Kidney capillary endothelial cell (primary cell): ENCODE data around the gene SVEP1.
"Not testable (repeated sequence)": the region's sequence is repeated elsewhere in the genome, so short reads cannot be mapped to it uniquely, and the experiment has no call there.

Source experiments
- DNase-seq: peaks from one replicate; pipeline ENCODE4 v3.0.0-alpha.2; 2018; ENCODE audit warnings: low spot score

Gene SVEP1

DNA sequence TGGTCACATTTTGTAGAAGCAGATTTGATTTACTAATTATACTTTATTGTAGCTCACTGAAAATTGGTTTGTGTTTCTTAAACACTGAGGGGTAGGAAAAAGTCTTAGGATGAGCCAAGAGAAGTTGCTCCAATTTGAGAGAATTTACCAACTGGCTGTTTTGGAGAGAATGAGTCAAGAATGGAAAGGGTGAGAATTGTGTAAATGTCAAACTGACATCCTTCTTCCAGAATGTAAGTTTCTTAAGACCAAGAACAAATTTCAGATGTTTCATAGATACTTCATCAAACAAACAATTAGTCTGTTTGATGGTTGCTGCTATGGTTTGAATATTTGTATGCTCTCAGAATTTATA, 135.7 kb downstream of the SVEP1 start:
- no peak for DNase-seq

DNA sequence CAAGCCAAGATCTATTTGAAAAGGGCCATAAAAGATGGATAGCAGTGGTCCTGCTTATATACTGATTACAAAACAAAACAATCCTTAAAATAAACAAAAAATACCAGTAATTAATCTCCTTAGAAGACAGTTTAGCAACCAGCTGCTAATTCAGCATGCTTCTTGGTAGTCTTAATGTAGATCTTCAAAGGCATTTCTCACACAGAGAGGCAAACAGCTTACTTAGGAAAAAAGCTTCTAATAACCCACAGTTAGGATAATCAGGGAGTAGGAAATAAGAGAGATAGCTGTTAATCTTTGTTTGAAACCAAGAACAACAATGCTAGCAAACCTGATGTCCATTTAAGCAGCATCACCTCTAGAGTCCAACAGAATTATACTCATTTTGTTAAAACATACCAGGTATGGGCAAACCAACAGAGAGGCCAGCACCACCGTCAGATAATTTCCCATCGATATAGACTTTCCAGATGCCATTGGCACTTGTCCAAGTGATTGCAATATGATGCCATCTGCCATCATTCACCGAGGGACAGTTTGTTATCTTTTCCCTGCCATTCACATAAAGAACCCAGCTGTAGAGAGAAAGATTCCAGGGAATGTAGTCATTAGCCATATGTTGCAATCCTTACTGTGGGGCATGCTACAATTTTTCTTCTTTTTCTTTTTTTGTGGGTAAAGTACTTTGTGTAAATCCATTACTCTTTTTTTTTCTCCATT, 136.2 kb downstream of the SVEP1 start:
- DNase-seq = no peak

GRCh38 chr9:110440796-110441195, 138.7 kb downstream of the SVEP1 start:
- no peak for DNase-seq

- DNase-seq = no peak
These were observed 139.4 kb downstream of the SVEP1 start for GRCh38 chr9:110440172-110440571.

GRCh38 chr9:110432253-110432652, 147.3 kb downstream of the SVEP1 start:
- no peak for DNase-seq

DNA sequence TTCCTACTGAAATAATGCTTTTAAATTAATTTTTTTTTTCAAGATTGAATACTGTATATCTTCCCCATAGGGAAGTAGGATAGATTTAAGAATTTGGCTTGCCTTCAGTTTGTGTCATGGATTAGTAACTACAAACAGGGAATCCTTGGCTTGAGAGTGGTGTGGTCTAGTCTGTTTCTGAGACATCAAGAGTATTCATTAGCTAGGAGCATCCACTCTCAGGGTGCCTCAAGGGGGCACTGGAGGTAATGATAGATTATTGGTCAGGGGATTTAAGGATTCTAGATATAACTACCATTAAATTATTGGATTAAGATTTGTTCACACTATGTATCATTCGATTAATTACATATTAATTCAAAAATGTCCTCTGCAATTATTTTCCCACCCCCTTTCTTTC, 150.1 kb downstream of the SVEP1 start:
- no peak for DNase-seq

DNA sequence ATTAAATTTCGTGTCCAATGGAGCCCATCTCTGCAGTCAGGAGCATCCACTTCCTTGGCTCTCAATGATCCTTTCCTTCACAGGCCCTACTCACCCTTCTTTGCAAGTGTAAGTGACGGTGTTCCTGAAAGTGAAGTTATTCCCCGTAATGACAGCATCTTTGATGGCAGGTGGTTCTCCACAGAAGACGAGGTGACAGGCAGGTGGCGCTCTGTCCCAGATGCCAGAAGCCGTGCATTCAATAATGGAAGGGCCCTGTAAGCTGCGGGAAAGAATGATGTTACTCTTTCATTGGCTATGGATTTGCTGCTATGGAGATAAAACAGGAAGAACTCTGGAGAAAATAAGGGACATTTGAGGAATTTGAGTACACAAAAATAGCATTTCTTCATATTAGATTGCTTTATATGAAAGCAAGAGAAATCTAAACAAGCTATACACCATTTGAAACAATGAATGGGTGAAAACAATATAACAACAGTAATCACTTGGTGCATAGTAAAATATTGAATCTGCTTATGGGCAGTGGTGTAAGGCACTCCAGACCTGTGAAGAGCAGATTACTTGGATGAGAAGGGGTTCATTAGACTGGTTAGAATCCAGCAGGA, 151.9 kb downstream of the SVEP1 start:
- peak; percentile 10 for DNase-seq

DNA sequence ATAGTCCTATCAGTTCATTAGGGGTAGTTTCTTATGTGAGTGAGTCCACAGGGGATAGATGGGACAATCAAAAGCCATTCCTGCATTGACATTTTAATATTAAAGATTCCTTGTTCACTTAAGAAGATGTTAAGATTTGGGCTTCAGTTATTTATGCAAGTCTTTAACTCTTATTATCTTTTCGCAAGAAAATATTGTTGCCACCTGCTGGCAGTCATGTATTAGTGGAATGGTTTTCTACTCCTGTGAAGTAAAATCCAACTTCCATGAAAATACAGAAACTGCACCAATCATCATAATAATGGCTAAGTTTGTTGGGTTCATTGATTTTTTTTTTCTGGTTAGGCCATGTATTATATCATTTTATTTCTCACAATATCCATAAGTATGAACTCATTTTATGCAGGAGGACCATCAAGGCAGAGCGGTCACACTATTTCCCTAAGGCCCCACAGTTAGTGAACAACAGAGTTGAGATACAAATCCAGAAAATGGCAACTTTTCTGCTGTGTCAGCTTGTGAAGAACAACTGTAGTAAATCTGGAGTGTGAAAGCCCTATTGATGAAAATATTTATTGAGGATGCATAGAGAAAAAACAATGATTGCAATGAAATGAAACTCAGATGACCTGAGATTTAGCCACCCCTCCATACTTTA, 153.4 kb downstream of the SVEP1 start:
- DNase-seq = no peak

DNA sequence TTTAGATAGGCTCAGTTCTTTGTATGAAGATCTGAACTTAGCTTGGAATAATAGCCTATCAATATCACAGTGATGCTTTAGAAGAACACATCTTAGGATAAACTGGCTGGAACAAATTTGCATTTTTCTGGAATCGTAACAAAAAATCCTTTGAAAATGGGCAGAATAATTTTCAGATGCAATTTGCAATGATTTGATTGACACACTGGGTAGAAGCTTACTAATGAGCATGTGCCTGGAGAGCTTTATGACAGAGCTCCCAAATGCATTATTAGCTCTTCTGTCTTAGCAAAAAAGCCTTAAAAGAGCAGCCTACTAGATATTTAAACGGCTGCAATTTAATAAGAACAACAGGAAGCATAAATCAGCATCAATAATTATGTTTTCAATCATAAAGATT, 165.1 kb downstream of the SVEP1 start:
- no peak for DNase-seq

DNA sequence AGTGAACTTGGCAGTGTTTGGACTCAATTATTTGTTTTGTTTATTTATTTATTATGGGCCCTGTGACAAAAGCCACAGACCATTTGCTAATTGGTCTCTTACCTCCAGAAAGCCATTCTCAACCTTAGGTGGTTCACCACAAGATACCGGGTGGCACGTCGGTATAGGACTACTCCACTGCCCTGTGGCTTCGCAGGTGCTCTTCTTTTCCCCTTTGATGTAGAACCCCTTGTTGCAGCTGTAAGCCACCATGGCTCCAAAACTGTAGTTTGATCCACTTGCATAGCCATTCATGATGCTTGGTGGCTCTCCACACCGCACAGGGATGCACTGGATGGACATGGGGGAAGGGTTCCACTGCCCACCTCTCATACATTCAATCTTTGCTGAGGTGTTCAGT, 168.6 kb downstream of the SVEP1 start:
- no peak for DNase-seq

DNA sequence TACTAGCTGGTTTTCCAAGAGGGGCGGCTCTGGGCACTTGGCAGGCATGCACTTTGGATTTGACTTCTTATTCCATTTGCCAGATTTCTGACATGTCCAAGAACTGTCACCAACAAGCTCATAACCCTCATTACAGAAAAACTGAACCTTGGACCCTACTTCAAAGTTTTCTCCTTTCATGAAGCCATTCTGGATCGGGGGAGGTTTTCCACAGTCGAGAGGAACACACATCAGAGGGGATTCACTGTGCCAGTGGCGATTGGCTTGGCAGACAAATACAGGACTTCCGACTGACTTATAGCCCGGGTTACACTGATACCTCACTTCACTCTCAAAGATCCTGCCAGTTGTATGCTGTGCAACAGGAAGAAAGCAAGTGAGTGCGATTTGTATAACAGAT, 170.9 kb downstream of the SVEP1 start:
- DNase-seq = no peak

DNA sequence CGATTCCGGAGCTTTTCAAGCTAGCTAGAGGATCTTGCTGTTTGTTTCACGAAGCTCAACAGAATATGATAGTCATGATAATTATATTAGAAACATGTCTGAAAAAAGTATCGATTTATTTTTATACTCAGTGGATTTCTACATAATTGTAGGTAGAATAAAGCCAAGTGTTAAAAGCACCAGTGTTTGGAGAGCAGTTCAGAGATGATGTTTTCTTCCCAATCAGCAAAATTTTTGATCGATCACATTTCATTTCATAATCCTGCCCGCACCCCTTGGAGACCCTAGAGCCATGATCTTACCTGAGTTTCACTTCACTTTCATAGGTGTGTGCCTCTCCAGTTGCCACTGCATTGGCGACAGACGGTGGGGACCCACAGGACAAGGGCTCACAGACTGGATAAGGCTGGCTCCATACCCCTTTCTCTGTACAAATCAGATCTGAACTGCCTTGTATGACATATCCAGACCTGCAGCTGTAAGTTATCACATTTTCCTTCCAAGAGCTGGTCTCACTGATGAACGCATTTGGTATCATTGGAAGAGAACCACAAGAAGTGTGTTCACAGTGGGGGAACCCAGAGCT, 173.6 kb downstream of the SVEP1 start:
- no peak for DNase-seq

DNA sequence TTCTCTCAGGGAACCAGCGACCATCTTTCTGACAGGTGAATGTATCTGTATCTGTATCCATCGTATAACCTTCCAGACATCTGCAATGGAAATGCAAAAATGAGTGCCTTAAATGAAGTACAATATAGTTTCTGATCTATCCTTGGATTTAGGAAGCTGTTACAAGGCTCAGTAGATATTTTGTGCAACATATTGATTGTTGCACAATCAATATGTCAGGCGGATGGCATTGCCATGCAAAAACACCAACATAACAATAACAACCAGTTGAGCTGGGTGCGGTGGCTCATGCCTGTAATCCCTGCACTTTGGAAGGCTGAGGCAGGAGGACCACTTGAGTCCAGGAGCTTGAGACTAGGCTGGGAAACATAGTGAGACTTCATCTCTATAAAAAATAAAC, 175.1 kb downstream of the SVEP1 start:
- no peak for DNase-seq

DNA sequence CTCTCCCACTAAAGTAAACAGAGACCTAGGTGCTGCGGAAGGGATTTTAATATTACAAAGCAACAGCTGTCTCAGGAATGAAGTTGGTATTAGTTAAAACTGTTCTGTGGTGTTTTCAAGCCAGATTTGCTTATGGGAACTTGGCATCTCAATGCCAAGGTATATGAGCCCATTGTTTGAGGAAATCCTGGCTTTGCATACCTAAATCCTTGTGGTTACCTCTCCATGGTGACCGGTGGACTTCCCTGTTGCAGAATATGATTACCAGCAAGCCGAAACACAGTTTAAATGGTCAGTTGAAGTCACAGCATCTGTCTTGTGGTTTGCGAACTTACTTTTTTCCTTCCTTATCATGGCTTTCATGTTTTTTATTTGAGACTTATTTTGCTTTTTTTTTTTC, 179.6 kb downstream of the SVEP1 start:
- DNase-seq = no peak

- DNase-seq = not testable (repeated sequence)
These were observed 180.5 kb downstream of the SVEP1 start for GRCh38 chr9:110398992-110399391.

GRCh38 chr9:110391826-110392485, 187.6 kb downstream of the SVEP1 start:
- no peak for DNase-seq

DNA sequence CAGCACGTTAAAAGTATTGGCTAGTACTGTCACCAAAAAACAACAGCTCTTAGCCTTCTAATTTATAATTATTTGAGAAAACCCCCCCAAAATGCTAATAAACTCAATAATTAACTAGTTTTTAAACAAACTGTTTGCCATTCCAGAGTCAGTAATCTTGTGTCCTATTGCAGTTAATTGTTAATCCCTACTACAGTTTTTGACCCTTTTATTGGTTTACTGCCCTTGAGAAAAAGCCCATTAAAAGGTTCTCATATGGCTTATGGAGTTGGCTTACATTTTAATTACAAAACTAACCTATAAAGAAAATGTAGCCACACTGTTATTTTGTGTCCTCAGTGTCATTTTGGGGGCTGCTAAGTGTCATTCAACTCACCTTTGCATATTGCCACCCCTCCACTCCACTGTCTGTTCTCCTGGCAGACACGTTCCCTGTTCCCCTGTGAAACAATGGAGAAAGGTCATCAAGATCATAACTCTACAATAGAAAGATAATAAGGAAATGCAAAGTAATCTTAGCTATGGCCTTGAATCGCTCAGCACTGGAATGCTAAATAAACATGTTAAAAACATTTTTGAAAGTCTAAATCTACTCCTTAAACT, 190.3 kb downstream of the SVEP1 start:
- no peak for DNase-seq

DNA sequence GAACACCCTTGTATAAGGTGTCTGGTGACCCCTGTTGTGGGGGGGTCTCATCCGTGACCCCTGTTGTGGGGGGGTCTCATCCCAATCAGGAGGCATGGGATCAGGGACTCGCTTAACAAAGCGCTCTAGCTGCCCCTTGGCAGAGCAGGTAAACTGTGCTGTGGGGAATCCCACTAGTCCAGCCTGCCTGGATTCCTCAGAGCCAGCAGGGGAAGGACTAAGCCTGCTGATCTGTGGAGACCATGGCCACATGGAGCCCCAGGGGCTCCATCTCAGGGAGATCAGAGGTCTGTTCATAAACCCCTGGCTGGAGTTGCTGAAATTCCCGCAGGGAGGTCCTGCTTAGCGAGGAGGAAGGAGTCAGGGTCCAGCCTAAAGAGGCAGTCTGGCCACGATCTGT, 196.1 kb downstream of the SVEP1 start:
- DNase-seq = no peak

- DNase-seq = no peak
These were observed 196.8 kb downstream of the SVEP1 start for GRCh38 chr9:110382731-110383130.

DNA sequence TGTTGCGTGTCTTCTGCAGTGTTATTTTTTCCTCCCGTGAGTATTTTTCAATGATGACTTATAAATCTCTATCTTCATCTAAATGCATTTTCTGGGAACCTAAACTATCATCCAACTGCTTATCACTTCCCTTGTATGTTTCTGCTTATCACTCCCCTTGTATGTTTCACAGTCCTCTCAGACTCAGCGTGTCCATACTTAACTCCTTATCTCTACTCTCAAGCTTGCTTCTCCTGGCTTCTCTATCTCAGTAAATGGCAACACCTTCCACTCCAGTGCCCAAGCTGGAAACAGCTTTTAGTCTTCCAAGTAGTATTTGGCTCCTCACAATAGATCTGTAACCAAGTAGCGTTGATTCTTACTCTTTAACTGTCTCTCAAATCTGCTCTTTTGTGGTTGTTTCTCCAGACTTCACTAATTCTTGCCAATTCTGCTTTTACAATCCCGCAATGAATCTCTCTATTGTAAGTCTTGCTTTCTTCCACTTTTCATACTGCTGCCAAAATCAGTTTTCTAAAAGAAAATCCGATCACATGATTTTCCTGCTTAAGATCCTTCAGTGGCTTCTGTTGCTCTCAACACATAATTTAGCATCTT, 208.0 kb downstream of the SVEP1 start:
- DNase-seq = no peak

GRCh38 chr9:110370315-110370714, 209.2 kb downstream of the SVEP1 start:
- DNase-seq = no peak

GRCh38 chr9:110364451-110364850, 215.1 kb downstream of the SVEP1 start:
- no peak for DNase-seq
